NCI-H2029 (cell line): Measurements from ENCODE around the gene SORCS2.

Experiments used
- DNase-seq: peaks from one replicate; lab custom pipeline; 2025; lab: John Stamatoyannopoulos, UW

The SORCS2 gene

DNA sequence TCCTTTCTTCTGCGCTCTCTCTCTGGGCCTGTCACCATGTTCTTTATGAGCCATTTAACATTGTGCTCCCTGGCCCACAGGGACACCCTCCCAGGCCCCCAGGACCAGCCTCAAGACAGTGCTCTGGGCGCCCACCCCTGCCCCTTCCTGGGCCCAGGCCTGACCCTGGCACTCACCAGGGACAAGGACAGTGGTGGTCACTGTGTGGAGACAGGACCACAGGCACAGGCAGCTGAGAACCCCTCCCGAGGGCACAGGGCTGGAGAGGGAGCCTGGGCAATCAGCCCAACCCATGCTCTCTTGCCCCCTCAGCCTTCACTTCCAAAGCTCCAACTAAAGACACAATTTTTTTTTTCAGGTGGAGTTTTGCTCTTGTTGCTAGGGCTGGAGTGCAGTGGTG is 460.6 kb downstream of the SORCS2 start:
- DNase-seq = no peak

DNA sequence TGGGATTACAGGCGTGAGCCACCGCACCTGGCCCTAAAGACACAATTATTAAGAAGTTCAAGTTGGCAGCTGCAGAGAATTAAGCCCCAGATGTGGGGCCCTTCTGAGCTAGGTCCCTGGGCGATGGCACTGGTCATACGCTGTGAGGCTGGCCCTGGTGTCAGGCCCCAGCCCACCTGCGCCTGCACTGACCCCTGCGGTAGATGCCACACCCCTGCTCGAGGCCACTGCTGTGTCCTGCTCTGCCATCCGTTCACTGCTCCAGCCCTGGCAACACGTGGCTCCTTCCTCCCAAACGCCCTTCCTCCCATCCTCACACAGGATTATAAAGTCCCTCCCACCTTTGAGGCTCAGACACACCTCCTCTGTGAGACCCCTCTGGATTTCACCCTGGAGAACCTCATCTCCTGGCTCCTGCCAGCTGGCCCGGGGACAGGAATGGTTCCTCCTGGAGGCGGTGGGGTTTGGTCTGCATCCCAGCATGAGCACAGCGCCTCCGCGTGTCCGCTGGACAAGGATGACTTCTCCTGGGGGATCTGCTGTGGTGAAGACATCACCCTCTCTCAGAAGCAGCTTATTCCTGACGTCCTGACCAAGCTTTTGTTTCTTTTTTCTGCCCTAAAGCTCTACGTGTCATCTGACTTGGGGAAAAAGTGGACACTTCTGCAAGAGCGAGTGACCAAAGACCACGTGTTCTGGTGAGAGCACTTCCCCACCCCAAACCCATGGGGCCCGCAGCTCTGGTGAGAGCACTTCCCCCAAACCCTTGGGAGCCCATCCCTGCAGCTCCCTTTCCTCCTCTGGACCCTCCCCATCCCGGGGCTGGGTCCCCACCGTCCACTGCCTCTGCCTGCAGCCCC is 461.4 kb downstream of the SORCS2 start:
- no peak for DNase-seq

DNA sequence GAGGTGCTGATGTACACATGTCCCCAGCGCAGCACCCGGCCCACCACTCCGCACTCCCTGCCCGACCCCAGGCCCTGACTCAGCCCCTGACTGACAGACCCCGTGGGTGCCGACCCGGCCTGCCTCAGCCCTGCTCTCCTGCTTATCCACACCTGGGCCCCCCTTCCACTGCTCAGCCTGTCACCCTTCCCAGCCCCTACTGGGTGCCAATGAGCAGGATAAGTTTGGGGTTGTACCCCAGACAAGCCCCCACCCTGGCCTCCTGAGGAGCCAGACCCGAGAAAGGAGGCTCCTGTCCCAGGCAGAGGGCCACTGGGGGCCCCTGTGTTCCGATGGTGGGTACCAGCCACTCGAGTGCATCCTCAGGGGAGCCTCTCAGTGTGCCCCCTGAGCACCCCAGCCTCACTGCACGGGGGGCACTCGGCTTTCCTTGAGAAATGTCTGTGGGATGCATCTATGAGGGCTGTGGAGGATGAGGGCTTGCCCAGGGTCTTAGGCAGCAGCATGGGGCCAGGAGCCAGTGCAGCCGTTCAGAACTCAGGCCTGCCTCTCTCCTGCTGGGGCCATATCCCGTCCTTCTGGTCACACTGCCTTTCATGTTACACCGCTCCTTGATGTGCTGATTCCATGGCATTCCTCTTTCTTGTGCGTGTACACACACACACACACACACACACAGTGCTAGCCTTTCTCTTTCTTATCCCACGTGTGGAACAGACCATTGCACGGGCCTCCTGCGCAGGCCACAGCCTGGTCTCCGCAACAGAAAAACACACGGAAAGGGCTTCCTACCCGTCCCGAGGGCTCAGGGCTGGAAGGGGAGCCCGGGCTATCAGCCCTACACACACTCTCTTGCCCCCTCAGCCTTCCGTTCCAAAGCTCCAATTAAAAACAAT is 462.5 kb downstream of the SORCS2 start:
- DNase-seq = no peak

DNA sequence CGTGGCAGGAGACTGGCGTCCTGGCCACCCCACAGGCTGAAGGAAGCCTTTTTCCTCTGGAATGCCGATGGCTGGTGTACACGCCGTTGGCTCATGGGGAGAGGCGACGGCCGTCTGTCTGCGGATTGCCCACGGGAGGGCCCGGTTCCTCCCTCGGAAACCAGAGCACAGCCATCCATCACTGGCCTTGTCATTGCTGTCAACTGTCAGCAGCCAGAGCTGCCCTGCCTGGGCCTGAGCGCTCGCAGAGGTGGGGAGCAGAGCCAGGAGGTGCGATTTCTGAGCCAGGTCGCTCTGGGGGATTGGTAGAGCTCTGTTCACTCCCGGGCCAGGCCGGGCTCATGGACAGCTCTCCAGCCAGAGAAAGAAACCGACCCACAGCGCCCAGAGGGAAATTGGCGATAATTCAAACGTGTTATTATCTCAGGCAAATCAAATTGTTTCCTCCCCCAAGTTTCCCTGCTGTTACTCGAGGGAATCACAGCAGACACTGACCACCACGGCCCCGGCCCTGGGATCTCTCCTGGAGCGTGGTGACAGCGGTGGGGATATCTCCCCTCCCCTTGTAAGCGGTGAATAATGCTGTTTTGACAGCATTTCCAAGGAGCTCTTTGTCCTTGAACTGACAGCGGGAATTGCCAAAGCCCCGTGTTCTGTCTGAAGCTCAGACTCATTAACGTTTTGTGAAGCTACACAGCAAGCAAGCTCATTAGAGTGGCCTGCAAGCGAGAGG is 463.3 kb downstream of the SORCS2 start:
- DNase-seq = no peak

GRCh38 chr4:7656244-7656800 is 464.0 kb downstream of the SORCS2 start:
- no peak for DNase-seq

- DNase-seq = no peak
These were observed 465.4 kb downstream of the SORCS2 start for GRCh38 chr4:7657545-7658297.

- DNase-seq = no peak
These were observed 466.2 kb downstream of the SORCS2 start for GRCh38 chr4:7658341-7659204.

DNA sequence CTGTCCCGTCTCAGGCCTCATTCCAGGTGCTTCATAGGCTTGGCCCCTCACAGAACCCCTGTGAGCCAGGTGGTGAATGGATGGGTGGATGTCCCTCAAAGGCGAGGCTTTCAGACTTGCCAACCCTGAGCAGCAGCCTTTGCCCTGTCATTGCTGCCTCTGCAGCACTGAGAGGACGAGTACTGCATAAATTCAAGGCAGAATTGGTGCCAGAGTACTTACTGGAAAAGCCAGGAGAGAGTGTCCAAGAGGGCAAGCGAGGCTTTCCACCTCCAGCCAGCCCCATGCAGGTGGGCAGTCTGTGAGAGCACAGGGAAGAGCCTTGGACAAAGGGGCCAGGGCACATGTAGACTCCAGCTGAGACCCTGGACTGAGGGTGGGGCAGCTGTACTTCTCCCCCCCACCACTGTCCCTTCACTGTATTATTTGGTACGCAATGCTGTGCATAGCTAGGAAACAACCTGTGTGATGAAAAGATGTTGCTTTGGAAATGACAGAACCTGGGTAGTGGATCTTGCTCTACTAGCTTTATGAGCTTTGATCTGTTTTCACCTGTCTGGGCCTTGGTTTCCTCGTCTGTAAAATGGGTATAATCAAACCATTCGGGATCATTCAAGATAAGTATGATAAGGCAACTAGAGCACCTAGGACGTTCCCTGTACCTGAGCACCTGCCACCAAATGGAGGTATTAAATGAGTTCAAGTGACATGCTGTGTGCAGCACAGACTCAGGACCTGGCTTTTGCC is 467.3 kb downstream of the SORCS2 start:
- DNase-seq = no peak

GRCh38 chr4:7660176-7661039 is 468.1 kb downstream of the SORCS2 start:
- DNase-seq = no peak

DNA sequence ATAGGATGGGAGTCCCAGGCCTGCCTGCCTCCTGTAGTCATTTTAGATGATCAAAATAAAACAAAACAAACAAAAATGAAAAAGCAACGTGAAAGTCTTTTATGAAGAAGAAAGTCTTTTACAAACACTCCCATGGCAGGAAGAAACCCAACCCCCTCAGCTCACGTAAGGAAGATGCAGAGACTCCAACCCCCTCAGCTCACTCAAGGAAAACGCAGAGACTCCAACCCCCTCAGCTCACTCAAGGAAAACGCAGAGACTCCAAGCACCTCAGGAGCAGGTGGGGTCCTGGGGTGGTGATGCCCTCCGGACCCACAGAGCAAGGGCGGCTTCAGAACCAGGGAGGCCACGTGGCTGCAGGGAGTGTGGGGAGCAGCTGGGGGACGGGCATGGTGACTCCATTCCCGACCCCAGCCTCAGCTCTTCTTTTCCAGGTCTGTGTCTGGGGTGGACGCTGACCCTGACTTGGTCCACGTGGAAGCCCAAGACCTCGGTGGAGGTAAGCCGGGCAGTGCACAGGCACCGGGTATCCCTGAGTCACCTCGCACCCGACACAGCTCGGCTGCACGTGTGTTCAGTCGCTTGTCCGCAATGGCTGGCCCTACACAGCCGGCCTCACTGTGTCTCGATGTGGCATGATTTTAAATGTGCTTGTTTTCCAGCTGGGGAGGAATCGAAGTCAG is 468.9 kb downstream of the SORCS2 start:
- DNase-seq = no peak

GRCh38 chr4:7661846-7662506 is 469.6 kb downstream of the SORCS2 start:
- no peak for DNase-seq

DNA sequence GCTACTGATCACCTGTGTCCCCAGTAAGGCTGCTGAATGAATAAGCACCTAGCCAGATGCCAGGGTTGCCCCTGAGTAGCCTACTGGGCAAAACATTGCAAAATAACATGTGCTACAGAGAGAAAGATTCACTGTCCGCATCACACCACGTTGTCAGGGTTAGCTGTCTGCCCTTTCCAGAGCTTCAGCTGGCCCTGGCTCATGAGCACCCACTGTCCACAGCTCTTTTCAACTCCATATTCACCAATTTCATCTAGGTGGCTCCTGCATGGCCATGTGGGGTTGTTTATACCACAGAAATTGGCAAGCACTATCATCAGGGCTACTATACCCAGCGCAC is 470.1 kb downstream of the SORCS2 start:
- DNase-seq = no peak

DNA sequence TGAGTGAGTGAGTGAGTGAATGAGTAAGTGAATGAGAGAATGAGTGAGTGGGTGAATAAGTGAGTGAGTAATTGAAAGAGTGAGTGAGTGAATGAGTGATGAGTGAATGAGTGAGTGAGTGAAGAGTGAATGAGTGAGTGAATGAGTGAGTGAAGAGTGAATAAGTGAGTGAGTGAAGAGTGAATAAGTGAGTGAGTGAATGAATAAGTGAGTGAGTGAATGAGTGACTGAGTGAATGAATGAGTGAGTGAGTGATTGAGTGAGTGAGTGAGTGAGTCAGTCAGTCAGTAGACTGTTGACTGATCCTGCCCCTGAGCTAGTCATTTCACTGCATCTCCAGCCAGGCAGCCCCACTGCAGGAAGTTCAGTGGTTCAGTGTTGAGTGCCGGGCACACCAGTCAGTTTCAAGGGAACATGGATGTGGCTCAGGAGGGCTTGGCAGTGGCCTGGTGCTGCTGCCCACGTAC is 470.8 kb downstream of the SORCS2 start:
- DNase-seq = no peak

DNA sequence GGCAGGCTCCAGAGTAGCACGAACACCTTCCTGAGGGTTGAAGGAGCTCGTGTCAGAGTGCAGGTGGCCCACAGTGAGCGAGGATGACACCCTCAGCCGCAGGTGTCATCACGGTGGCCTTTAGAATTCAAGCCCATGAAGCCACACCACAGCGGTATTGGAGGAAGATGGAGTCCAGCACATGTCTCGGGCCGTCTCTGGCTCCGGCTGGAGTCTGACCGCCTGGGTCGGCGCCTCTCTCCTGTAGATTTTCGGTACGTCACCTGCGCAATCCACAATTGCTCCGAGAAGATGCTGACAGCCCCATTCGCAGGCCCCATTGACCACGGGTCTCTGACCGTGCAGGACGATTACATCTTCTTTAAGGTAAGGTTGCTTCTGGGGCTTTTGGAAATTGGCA is 471.8 kb downstream of the SORCS2 start:
- DNase-seq = no peak

DNA sequence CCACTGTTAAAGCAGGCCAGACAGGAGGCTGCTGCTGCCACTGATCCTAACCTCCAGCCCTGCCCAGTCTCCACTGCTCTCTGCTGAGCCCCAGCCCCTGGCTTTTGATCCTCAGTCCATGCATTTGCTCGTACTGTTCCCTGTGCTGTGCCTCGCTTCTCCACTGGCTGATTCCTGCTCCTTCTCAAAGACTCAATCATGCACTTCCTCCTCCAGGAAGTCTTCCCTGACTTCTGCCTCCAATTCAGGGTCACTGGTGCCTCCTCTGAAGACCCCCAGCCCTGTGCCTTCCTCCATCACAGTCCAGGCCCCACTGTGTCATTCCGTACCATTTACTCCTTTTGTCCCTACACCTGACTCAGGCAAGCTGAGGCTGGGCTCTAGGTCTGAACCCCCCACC is 473.0 kb downstream of the SORCS2 start:
- no peak for DNase-seq

- DNase-seq = no peak
These were observed 473.7 kb downstream of the SORCS2 start for GRCh38 chr4:7666011-7666410.

DNA sequence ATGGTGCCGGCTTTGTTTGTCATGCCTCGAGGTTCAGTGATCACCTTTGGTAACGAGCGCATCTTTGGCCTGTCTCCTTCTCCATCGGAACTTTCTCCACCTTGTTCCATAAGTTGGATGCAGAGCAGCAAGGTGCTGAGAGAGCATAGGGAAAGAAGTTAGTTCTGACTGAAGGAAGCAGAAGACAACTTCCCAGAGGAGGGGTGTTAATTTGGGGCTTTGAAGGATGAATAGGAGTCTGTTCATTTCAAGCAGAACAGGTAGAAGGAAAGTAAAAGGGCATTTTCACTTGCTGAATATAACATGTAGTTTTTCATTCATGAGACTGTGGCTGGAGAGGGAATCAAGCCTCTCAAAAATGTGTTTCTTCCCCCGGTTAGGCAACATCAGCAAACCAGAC is 474.4 kb downstream of the SORCS2 start:
- no peak for DNase-seq

- DNase-seq = no peak
These were observed 475.9 kb downstream of the SORCS2 start for GRCh38 chr4:7668271-7668670.
